ENCODE data around the gene CRYZL1.

CRYZL1 gene

DNA sequence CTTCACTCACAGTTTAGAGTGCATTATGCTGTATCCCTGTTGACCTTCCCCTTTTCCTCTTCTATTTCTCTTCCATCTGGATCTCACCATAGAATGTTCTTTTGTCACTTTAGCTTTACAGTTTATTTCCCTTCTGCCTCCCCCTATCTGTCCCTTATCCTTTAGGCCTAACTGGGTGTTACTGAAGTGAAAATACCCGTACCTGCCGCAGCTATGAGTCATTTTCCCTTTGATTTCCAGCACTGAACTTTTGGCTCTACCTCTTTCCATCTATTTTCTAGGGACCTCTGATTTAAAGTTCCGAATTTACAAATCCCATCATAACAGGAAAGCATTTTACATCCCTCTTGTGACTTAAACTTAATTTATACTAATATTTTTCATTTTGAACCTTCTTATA lies 20.5 kb upstream of the CRYZL1 start:
- FAIRE-seq (no peak), DNase-seq (ENCODE audit: low spot score) (no peak)

- no peak for DNase-seq (ENCODE audit: low spot score)
- no peak for FAIRE-seq
Measured at GRCh38 chr21:33661146-33661545, 19.6 kb upstream of the CRYZL1 start.

DNA sequence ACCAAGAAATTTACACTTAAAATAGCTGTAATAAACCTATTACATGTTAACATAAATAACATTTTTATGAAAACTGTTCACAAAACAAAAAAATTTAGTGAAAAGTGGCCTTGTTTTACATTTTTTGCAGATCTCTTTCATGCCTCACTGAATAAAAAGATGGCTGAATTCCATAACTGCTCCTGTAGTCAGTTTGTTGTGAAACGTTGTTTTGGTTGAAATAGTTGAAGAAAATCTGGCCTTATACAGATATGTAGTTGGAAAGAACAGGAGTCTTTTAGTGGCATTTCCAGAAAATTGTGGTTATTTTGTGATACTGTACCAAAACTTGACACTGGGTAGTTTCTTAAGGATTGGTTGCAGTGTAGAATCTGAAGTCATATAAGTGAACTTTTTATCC lies 18.9 kb upstream of the CRYZL1 start:
- FAIRE-seq, result no peak
- no peak for DNase-seq (ENCODE audit: low spot score)

- DNase-seq (ENCODE audit: low spot score), result no peak
- no peak for FAIRE-seq
Measured at GRCh38 chr21:33659568-33659949, 18.0 kb upstream of the CRYZL1 start.

DNA sequence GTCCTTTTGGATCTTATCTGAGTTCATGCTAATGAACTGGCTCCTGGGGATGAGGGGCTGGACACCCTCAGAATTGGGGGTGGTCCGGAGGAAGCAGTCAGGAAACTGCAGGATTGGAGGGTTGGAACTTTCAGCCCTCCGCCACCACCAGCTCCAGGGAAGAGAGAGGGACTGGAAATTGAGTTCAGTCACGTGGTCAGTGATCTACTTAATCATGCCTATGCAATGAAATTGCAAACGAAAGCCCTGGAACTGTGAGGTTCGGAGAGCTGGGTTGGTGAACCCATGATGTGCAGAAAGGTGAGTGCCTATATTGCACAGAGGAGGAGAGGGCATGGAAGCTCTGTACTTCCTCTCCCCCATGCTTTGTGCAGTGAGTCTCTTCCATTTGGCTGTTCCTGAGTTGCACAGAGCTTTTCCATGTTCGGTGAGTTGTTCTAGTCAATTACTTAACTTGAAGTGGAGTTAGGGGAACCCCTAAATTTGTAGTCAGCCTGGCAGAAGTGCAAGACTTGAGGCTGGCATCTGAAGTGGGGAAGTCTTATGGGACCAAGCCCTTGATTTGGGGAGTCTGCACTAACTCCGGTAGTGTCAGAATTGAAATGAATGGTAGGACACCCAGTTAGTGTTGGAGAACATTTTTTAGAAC lies 17.5 kb upstream of the CRYZL1 start:
- FAIRE-seq (no peak), DNase-seq (ENCODE audit: low spot score) (no peak)

- DNase-seq (ENCODE audit: low spot score), result no peak
- FAIRE-seq, result no peak
Measured at GRCh38 chr21:33657124-33657820, 15.7 kb upstream of the CRYZL1 start.

- peak; percentile 97 for DNase-seq (ENCODE audit: low spot score)
Measured at GRCh38 chr21:33655588-33656221, 14.2 kb upstream of the CRYZL1 start.

DNA sequence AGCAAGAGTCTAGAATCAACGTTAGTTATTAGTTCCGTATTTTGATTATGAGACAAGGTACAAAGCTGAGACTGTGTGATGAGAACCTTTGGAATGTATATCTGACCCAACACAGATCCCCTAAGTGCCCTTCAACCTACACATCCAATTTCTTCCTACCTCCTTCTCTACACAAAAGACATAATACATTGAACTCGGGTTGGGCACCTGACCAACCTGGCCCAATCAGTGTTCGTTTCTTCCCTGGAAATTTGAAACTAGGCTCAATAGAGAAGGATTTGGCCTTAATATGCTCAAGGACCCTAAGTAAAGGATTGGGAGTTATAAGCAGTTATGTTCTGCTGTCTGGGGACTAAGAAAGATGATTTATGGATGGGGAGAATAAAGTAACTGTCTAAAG lies 12.9 kb upstream of the CRYZL1 start:
- FAIRE-seq, result no peak

More at GRCh38 chr21:33655588-33656221, 14.2 kb upstream of the CRYZL1 start:
- peak; percentile 92 for FAIRE-seq

GRCh38 chr21:33651965-33652680 lies 10.6 kb upstream of the CRYZL1 start:
- DNase-seq (ENCODE audit: low spot score), result no peak
- FAIRE-seq, result no peak

More for the DNA sequence above, 12.9 kb upstream of the CRYZL1 start:
- DNase-seq (ENCODE audit: low spot score), result no peak

GRCh38 chr21:33650929-33651509 lies 9.5 kb upstream of the CRYZL1 start:
- no peak for DNase-seq (ENCODE audit: low spot score)
- no peak for FAIRE-seq

- no peak for FAIRE-seq
- no peak for DNase-seq (ENCODE audit: low spot score)
Measured at GRCh38 chr21:33650230-33650629, 8.7 kb upstream of the CRYZL1 start.

DNA sequence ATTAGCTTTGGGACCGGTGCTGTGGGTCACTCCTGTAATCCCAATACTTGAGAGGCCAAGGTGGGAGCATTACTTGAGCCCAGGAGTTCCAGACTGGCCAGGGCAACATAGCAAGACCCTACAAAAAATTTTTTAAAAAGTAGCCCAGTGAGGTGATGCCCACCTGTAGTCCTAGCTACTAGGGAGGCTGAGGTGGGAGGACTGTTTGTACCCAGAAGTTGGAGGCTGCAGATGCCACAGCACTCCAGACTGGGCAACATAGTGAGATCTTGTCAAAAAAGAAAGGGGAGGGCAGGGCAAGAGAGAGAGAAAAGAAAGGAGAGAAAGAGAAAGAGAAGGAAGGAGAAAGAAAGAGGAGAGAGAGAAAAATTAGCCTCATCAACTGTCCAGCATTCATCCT lies 7.0 kb upstream of the CRYZL1 start:
- no peak for DNase-seq (ENCODE audit: low spot score)
- FAIRE-seq, result no peak

GRCh38 chr21:33647587-33647986 lies 6.0 kb upstream of the CRYZL1 start:
- no peak for FAIRE-seq

GRCh38 chr21:33645730-33646129 lies 4.2 kb upstream of the CRYZL1 start:
- FAIRE-seq (no peak), DNase-seq (ENCODE audit: low spot score) (no peak)

More at GRCh38 chr21:33647587-33647986, 6.0 kb upstream of the CRYZL1 start:
- DNase-seq (ENCODE audit: low spot score), result no peak

DNA sequence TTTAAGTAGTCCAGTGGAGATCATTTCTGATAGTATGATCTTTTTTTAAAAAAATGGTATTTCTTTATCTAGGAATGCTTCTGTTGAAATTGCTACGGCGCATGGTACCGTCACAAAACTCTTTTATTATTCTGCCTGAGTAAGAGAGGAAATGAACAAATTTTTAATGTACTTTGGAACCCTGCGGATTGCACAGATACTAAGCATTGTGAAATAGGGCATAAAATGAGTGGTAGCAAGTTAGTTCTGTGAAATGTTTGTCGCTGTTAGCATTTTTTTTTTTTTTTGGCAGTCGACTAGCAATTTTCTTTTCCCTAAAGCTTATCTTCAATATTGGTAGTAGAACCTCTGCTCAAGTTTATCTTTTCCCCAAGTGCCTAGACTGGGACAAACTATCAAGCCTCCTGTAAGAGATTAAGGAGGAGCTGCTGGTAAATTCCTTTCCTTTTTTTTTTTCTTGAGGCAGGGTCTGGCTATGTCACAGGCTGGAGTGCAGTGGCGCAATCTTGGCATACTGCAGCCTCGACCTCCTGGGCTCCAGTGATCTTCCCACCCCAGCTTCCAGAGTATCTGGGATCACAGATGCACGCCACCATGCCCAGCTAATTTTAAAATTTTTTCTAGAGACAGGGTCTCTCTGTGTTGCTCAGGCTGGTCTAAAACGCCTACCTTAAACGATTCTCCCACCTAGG lies 3.0 kb upstream of the CRYZL1 start:
- DNase-seq (ENCODE audit: low spot score) (no peak), FAIRE-seq (no peak)

- peak; percentile 18 for DNase-seq (ENCODE audit: low spot score)
- no peak for FAIRE-seq
Measured at GRCh38 chr21:33643658-33644311, 2.2 kb upstream of the CRYZL1 start.

GRCh38 chr21:33642896-33643657 lies 1.5 kb upstream of the CRYZL1 start:
- no peak for DNase-seq (ENCODE audit: low spot score)
- no peak for FAIRE-seq

DNA sequence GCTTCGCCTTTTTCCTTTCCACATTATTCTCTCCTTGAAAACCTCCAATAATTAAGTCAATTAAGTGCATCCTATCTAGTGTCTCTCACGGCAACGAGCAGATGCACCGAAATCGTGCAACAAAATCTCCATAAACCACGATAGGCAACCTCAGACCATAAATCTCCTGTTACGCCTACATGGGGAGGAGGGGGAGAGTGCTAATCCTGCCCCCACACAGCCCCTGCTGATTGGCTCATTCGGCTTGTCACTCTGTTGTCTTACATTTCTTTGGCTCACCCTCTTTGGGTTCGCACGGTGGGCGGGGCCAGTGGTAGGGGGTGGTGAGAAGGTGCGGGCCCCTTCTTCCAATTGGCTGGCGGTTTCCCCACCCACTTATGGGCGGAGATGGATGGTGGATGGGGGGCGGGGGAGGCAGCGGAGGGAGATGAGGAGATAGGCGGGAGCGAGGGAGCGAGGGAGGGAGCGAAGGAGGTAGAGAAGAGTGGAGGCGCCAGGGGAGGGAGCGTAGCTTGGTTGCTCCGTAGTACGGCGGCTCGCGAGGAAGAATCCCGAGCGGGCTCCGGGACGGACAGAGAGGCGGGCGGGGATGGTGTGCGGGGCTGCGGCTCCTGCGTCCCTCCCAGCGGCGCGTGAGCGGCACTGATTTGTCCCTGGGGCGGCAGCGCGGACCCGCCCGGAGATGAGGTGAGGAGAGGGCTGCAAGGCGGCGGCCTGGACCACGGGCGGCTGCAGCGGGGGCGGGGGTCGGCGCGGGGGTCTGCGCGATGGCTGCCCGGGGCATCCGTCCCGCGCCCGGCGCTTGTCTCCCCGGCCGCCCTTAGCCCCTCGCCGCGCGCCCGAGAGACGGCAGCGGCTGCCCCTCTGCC lies 720 bp upstream of the CRYZL1 start, which contains the start of gene ITSN1:
Gene ITSN1, plus strand, starts transcription at position 475 of the 869 bp plus-strand sequence. CDS start 76,328 bp downstream, outside the sequence.
- DNase-seq (ENCODE audit: low spot score), result peak; percentile 98
- FAIRE-seq, result peak; percentile 93

All from RCC 7860 (cell line).